Endothelial cell (in vitro differentiated cells): ENCODE results near the gene FAM228A. TPM values are rescaled to one million over a fixed set of nuclear protein-coding genes. Genes with fewer than 3 reads are reported as not detected.

Experiments
- DNase-seq: peaks from one replicate; pipeline ENCODE4 v3.0.0; 2021; ENCODE audit warnings: low spot score
- H3K27ac Mint-ChIP-seq: one replicate; pipeline ENCODE4 v1.8.0; 2021; ENCODE audit warnings: mixed read lengths, inconsistent platforms; ENCODE audit not compliant: unreplicated experiment
- H3K27me3 Mint-ChIP-seq: one replicate; pipeline ENCODE4 v1.8.0; 2021; ENCODE audit warnings: mild to moderate bottlenecking, moderate library complexity, mixed read lengths, inconsistent platforms; ENCODE audit not compliant: unreplicated experiment
- H3K36me3 Mint-ChIP-seq: one replicate; pipeline ENCODE4 v1.8.0; 2021; ENCODE audit warnings: mild to moderate bottlenecking, low read depth, mixed read lengths, inconsistent platforms; ENCODE audit not compliant: unreplicated experiment
- H3K4me1 Mint-ChIP-seq: one replicate; pipeline ENCODE4 v1.8.0; 2021; ENCODE audit warnings: mild to moderate bottlenecking, mixed read lengths, inconsistent platforms; ENCODE audit not compliant: unreplicated experiment
- H3K4me3 Mint-ChIP-seq: one replicate; pipeline ENCODE4 v1.8.0; 2021; ENCODE audit warnings: mild to moderate bottlenecking, mixed read lengths, inconsistent platforms; ENCODE audit not compliant: unreplicated experiment
- H3K9me3 Mint-ChIP-seq: one replicate; pipeline ENCODE4 v1.8.0; 2021; ENCODE audit warnings: mixed read lengths, inconsistent platforms; ENCODE audit not compliant: unreplicated experiment
- CTCF ChIP-seq: fragments of 200-600 bp; sonication (generic); IDR thresholded peaks from one replicate; pipeline ENCODE4 v1.5.0; 2021; ENCODE audit warnings: antibody characterized with exemption; ENCODE audit not compliant: unreplicated experiment
- total RNA-seq: library from RNA; stranded (reverse); fragmentation: NEBNext Ultra II Directional; extraction: Animal tissue kit (Norgen Biotek cat#: 25700); gene quantifications from one replicate; pipeline ENCODE4 v1.2.1, GENCODE V29; 2021; ENCODE audit not compliant: unreplicated experiment

Gene FAM228A
- total RNA-seq, 1 donor from 2014 or later, result not detected

DNA sequence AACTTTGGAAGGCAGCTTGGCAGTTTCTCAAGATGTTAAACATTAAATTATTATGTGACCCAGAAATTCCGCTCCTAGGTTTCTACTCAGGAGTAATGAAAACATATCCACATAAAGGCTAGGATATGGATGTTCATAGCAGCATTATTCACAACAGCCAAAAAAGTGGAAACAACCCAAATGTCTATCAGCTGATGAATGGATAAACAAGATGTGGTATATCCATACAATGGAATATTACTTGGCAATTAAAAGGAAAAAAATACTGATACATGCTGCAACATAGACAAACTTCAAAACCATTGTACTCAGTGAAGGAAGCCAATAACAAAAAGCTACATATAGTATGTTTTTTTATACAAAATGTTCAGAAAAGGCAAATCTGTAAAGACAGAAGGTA lies 12.4 kb upstream of the FAM228A start:
- H3K4me3 Mint-ChIP-seq, result no peak overlapping the region

DNA sequence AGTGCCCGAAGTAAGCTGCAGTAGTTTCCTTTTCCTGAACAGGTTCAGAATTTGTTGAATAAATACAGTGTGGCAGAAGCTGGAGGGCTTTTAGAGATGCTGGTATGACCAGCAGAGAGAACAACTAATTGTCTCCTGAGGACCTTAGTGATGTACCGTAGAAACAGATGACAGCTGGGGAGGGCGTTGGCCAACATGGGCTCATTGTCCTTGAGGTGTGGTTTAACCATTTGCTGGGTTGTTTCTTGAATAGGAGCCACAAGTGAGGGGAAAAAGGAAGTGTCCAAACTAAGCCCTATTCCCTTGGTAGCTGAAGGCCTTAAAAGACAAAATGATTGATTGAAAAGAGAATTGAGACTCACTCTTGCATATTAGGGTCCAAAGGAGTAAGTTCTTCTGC lies 11.7 kb upstream of the FAM228A start:
- no peak for TF ChIP-seq CTCF
- no peak overlapping the region for H3K4me3 Mint-ChIP-seq
- H3K4me1 Mint-ChIP-seq, result peaks cover 7% of the 10 kb centered on the region
- no peaks in the 10 kb centered on the region for H3K9me3 Mint-ChIP-seq
- H3K27me3 Mint-ChIP-seq, result no peaks in the 10 kb centered on the region
- no peak overlapping the region for H3K27ac Mint-ChIP-seq
- peaks cover 14% of the 10 kb centered on the region for H3K36me3 Mint-ChIP-seq
- no peak for DNase-seq

More for the DNA sequence above, 12.4 kb upstream of the FAM228A start:
- Mint-ChIP-seq H3K4me1 (peaks cover 7% of the 10 kb centered on the region), H3K27ac (no peak overlapping the region), H3K9me3 (no peaks in the 10 kb centered on the region), H3K36me3 (peaks cover 17% of the 10 kb centered on the region), H3K27me3 (no peaks in the 10 kb centered on the region)
- TF ChIP-seq CTCF, result no peak
- no peak for DNase-seq

DNA sequence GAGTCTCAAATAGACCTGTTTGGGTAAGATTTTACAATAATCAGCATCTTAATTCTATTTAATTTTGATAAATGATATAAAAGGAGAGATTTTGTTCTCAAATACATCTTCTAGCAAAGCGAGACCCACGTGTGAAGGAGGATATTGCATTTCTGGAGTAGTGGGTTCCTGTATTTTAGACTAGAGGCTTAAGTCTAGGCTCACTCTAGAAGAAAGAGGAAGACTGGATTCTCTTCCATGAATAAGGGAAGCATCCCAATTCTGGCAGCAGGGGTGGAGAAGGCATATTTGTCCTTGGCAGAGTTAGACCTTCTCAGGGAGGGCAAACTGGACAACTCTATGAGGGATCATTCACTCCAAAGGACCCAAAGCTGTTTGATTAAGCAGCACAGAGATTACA lies 11.3 kb upstream of the FAM228A start:
- Mint-ChIP-seq H3K9me3 (no peaks in the 10 kb centered on the region), H3K27me3 (no peaks in the 10 kb centered on the region), H3K4me3 (no peak overlapping the region), H3K4me1 (peaks cover 7% of the 10 kb centered on the region), H3K27ac (no peak overlapping the region), H3K36me3 (peaks cover 13% of the 10 kb centered on the region)
- TF ChIP-seq CTCF, result no peak
- DNase-seq, result no peak

DNA sequence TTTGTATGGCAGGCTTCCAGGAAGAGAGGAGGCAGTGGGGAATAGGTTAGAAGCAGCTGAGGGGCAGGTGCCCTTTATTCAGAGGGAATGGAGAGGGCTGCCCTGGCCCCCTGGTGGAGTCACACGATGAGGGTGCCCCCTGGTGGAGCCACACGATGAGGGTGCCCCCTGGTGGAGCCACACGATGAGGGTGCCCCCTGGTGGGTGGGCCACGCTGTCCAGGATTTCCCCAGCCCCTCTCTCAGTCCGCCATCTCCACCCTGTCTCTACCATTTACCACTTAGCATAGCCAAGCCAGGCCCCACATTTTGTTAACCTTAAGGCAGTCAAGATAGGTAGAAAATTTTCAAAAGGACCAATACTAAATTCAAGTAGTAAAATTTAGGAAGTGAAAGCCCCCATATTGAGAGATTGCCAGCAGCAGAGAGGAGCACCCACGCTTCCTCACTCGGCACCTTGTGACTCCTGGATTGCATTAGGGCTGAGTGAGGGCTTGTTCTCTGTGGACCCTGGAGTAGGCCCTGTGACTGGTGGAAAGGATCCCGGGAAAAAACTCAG lies 10.4 kb upstream of the FAM228A start:
- Mint-ChIP-seq H3K9me3 (no peaks in the 10 kb centered on the region), H3K27me3 (no peaks in the 10 kb centered on the region), H3K27ac (no peak overlapping the region)

More for the DNA sequence above, 10.4 kb upstream of the FAM228A start:
- Mint-ChIP-seq H3K4me1 (peaks cover 7% of the 10 kb centered on the region), H3K36me3 (peaks cover 10% of the 10 kb centered on the region), H3K4me3 (no peak overlapping the region)
- DNase-seq, result peak; percentile 59
- TF ChIP-seq CTCF, result peak; percentile 77
